ENCODE measurements around the gene ACOXL. TPM values are rescaled to one million over a fixed set of nuclear protein-coding genes. Genes with fewer than 3 reads are reported as not detected.

Gene ACOXL
- total RNA-seq, 4 donors from 2014 or later, result not detected

DNA sequence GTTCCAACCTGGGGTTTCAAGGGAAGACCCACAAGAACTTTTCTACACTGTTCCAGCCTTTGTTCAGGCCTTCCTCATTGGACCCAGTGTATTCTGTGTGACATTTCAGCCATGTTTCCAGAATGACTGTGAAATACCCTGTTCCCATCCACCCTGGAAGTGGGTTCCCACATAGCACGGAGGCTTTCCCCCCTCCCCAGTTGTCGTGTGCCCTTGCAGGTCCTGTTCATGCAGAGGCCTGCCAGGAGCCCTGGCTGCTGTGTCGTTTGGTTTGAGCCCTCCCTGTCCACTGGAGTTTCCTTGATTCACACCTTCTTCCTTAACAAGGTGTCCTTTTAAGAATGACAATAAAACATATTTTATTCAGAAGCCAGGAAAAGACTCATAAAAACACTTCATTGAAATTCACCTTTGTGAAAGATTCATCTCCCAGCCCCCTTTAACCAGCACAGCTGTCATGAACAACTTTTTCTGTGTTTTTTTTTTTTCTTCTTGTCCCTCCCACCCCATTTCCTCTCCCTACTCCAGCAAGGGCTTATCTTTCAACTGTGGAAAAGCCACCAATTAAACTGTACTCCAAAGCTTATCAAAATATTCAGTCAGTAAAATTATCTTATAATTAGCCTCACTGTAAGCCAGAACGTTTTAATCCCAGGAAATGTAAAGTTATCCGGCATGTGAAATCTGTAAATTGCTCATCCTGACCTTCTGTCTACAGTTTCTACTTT is 106.4 kb downstream of the ACOXL start:
- DNase-seq, result no peak
- no peaks in the 10 kb centered on the region for H3K4me1 ChIP-seq
- no peak overlapping the region for H3K4me3 ChIP-seq
- no peaks in the 10 kb centered on the region for H3K9me3 ChIP-seq
- no peak overlapping the region for H3K27ac ChIP-seq
- no peaks in the 10 kb centered on the region for H3K27me3 ChIP-seq
- H3K36me3 ChIP-seq, result no peaks in the 10 kb centered on the region
- TF ChIP-seq, protein P1, sequence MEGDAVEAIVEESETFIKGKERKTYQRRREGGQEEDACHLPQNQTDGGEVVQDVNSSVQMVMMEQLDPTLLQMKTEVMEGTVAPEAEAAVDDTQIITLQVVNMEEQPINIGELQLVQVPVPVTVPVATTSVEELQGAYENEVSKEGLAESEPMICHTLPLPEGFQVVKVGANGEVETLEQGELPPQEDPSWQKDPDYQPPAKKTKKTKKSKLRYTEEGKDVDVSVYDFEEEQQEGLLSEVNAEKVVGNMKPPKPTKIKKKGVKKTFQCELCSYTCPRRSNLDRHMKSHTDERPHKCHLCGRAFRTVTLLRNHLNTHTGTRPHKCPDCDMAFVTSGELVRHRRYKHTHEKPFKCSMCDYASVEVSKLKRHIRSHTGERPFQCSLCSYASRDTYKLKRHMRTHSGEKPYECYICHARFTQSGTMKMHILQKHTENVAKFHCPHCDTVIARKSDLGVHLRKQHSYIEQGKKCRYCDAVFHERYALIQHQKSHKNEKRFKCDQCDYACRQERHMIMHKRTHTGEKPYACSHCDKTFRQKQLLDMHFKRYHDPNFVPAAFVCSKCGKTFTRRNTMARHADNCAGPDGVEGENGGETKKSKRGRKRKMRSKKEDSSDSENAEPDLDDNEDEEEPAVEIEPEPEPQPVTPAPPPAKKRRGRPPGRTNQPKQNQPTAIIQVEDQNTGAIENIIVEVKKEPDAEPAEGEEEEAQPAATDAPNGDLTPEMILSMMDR (IDR thresholded peaks at IDR 0.05), result no peak
- TF ChIP-seq POLR2A (IDR thresholded peaks at IDR 0.05), result no peak

DNA sequence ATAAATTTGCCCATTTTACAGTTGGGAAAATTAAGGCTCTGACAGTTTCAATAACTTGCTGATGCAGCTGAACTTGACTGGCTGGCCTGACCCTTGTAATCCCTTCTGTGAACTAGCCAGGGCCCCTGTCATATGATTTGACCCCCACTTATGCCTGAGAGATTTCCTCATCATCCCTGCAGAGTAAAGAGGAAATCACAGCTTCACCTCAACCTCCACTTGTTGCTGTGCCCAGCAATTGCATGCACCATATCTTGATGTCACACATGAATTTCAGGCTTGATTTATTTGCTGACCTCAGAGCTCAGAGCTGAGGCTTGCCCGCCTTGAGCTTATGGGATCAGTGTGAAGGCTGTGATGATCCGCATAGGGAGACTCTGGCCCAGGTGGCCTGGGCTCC is 108.1 kb downstream of the ACOXL start:
- Histone ChIP-seq H3K27me3 (no peaks in the 10 kb centered on the region), H3K4me1 (no peaks in the 10 kb centered on the region), H3K4me3 (no peak overlapping the region), H3K27ac (no peak overlapping the region), H3K9me3 (no peaks in the 10 kb centered on the region), H3K36me3 (no peaks in the 10 kb centered on the region)
- no peak for DNase-seq
- TF ChIP-seq, protein P1 (IDR thresholded peaks at IDR 0.05), result no peak
- TF ChIP-seq POLR2A (IDR thresholded peaks at IDR 0.05), result no peak

- no peaks in the 10 kb centered on the region for H3K27me3 ChIP-seq
- no peaks in the 10 kb centered on the region for H3K9me3 ChIP-seq
- TF ChIP-seq, protein P1 (IDR thresholded peaks at IDR 0.05), result no peak
- no peak for TF ChIP-seq POLR2A (IDR thresholded peaks at IDR 0.05)
- no peaks in the 10 kb centered on the region for H3K4me1 ChIP-seq
- H3K27ac ChIP-seq, result no peak overlapping the region
- no peak overlapping the region for H3K4me3 ChIP-seq
- no peaks in the 10 kb centered on the region for H3K36me3 ChIP-seq
- no peak for DNase-seq
Measured at GRCh38 chr2:110842048-110842447, 109.7 kb downstream of the ACOXL start.

DNA sequence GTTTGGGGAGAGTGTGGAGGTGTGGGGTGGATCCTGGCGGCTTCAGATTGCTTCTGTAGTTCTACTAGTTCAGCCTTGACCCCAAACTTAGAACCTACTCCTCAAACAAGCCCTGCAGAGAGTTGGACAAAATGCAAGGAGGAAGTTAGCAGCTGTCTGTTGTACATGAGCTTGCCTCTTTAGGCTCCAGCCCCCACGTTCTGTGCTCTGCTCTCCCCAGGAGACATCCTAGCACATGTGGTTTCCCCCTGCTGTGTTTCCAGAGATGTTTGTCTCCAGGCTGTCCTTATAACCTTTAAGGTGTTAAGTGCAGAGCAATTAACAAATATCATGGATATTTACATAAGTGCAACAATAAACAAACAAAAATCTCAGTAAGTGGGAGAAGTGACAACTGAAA is 111.1 kb downstream of the ACOXL start:
- no peak for TF ChIP-seq POLR2A (IDR thresholded peaks at IDR 0.05)
- TF ChIP-seq, protein P1 (IDR thresholded peaks at IDR 0.05), result no peak
- Histone ChIP-seq H3K27ac (no peak overlapping the region), H3K27me3 (no peaks in the 10 kb centered on the region), H3K4me1 (no peaks in the 10 kb centered on the region), H3K36me3 (no peaks in the 10 kb centered on the region), H3K4me3 (no peak overlapping the region), H3K9me3 (no peaks in the 10 kb centered on the region)
- no peak for DNase-seq

- TF ChIP-seq, protein P1 (IDR thresholded peaks at IDR 0.05), result no peak
- TF ChIP-seq POLR2A (IDR thresholded peaks at IDR 0.05), result no peak
Measured at GRCh38 chr2:110843959-110844510, 111.7 kb downstream of the ACOXL start.

More at GRCh38 chr2:110843959-110844510, 111.7 kb downstream of the ACOXL start:
- Histone ChIP-seq H3K27me3 (no peaks in the 10 kb centered on the region), H3K9me3 (no peaks in the 10 kb centered on the region), H3K4me3 (no peak overlapping the region), H3K36me3 (no peaks in the 10 kb centered on the region), H3K4me1 (no peaks in the 10 kb centered on the region), H3K27ac (no peak overlapping the region)
- no peak for DNase-seq
